ENCODE results near the gene LCE1F. TPM values are rescaled to one million over a fixed set of nuclear protein-coding genes. Genes with fewer than 3 reads are reported as not detected.

Gene LCE1F
- total and polyA plus RNA-seq, 2 of the 13 experiments (the other 11 are each of a cell fraction or from before 2014, with no cell fraction given) = not detected

- TF ChIP-seq CSRNP2 (CRISPR knock-in tag; conservative IDR thresholded peaks at IDR 0.05; ENCODE audit: low read depth) = no peak
- no peak for TF ChIP-seq ARNT2 (CRISPR knock-in tag; IDR thresholded peaks at IDR 0.05; ENCODE audit: low read depth)
- no peak for TF ChIP-seq HIVEP1 (CRISPR knock-in tag; IDR thresholded peaks at IDR 0.05)
- TF ChIP-seq MAFF (IDR thresholded peaks at IDR 0.05; ENCODE audit: low read depth, low read length) = no peak
- no peak for TF ChIP-seq ZNF121 (CRISPR knock-in tag; IDR thresholded peaks at IDR 0.05)
- no peak for TF ChIP-seq GLI4 (CRISPR knock-in tag; IDR thresholded peaks at IDR 0.05; ENCODE audit: borderline replicate concordance)
- no peak for TF ChIP-seq ZNF431 (CRISPR knock-in tag; IDR thresholded peaks at IDR 0.05; ENCODE audit: borderline replicate concordance, low read depth)
- no peak for TF ChIP-seq BCLAF1 (IDR thresholded peaks at IDR 0.05)
- no peak for TF ChIP-seq ZNF430 (CRISPR knock-in tag; IDR thresholded peaks at IDR 0.05)
- no peak for TF ChIP-seq CCAR2 (optimal IDR thresholded peaks at IDR 0.05; ENCODE audit: low read depth, low read length)
- no peak for TF ChIP-seq ZMYM4 (CRISPR knock-in tag; IDR thresholded peaks at IDR 0.05)
Measured at GRCh38 chr1:152741656-152742055, 33.3 kb upstream of the LCE1F start (continued).

Data from HepG2 (cell line).